NCI-H1436 treated with DMSO at 0.1 percent for 48 hours (cell line): Measurements from ENCODE around the gene PXMP2.

Experiments
- DNase-seq: peaks from one replicate; lab custom pipeline; 2025; lab: John Stamatoyannopoulos, UW

The PXMP2 gene

GRCh38 chr12:132754160-132754932 is 67.0 kb downstream of the PXMP2 start:
- DNase-seq: no peak
